GM12873 (cell line): ENCODE measurements around the gene ACVR2B.

Experiments
- TF ChIP-seq, protein P1 (sequence below): IDR thresholded peaks from 2 replicates; pipeline ENCODE4 v1.5.1; 2012; ENCODE audit warnings: low read depth, mild to moderate bottlenecking, moderate library complexity, low read length, control low read depth; ENCODE audit not compliant: insufficient read depth; ENCODE audit errors: missing control alignments

ACVR2B gene

DNA sequence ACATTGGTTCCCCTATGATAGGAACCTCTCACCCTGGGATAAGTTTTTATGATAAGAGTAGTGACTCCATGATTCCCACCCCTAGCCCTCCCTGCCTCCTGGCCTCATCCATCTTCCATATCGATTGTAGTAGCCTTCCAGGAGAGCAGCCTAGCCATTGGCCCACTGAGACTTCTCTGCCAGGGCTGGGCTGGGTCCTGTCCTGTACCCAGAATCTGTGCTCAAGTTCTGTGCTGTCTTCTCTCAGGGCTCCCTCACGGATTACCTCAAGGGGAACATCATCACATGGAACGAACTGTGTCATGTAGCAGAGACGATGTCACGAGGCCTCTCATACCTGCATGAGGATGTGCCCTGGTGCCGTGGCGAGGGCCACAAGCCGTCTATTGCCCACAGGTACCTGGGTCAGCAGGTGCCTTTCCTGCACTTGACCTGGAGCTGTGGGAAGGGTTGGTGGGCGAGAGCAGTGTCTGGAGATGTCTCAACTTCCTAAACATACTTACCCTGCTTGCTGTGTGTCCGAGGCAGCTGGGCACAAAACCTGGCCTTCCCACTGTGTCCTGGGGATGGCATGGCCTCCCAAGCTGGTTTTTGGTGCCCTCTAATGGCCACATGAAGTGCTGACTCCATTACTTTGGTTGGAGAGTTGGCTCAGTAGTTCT, 25.9 kb downstream of the ACVR2B start:
- TF ChIP-seq, protein P1, sequence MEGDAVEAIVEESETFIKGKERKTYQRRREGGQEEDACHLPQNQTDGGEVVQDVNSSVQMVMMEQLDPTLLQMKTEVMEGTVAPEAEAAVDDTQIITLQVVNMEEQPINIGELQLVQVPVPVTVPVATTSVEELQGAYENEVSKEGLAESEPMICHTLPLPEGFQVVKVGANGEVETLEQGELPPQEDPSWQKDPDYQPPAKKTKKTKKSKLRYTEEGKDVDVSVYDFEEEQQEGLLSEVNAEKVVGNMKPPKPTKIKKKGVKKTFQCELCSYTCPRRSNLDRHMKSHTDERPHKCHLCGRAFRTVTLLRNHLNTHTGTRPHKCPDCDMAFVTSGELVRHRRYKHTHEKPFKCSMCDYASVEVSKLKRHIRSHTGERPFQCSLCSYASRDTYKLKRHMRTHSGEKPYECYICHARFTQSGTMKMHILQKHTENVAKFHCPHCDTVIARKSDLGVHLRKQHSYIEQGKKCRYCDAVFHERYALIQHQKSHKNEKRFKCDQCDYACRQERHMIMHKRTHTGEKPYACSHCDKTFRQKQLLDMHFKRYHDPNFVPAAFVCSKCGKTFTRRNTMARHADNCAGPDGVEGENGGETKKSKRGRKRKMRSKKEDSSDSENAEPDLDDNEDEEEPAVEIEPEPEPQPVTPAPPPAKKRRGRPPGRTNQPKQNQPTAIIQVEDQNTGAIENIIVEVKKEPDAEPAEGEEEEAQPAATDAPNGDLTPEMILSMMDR, result peak; percentile 86

DNA sequence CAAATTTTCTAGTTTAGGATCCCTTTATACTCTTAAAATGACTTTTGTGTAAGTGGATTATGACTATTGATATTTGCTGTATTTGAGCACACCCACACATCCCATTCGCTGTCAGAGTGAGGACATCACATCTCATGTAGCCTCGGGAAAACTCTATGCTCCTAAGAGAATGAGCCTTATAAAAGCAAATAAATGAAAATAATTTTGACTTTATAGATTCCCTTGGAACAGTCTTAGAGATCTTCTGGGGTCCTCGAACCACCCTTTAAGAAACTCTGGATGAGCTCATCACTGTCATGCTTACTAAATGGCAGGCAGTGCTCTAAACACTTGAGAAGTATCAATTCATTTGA, 26.4 kb downstream of the ACVR2B start:
- TF ChIP-seq, protein P1, result no peak

DNA sequence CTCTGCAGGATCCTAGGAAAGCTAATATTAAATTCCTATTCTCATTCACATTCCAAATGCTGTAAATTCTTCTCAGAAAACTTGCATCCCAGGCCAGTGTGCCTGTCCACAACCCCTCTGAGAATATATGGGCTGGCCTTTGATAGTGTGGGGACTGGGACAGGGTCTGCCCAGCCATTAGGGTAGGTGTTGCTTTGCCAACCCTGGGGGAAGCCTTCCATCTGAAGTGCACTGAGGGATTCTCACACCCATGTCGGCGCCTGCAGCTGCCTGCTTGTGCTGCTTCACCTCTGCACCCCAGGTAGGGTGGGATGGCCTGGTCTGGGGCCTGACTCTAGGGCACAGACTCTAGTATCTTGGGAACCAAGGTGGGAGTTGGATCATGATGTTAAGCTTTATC, 27.2 kb downstream of the ACVR2B start:
- TF ChIP-seq, protein P1, result no peak

DNA sequence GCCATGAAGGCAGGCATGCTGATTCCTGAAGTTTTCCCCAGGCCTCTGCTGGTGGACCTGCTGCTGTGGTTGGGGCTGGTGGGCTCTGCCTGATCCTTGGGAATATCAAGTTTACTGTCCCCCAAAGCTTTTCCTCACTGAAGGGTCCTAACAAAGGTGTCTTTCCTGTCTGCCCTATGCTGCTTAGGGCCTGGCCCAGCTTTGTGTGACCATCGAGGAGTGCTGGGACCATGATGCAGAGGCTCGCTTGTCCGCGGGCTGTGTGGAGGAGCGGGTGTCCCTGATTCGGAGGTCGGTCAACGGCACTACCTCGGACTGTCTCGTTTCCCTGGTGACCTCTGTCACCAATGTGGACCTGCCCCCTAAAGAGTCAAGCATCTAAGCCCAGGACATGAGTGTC, 29.3 kb downstream of the ACVR2B start:
- TF ChIP-seq, protein P1, result no peak

DNA sequence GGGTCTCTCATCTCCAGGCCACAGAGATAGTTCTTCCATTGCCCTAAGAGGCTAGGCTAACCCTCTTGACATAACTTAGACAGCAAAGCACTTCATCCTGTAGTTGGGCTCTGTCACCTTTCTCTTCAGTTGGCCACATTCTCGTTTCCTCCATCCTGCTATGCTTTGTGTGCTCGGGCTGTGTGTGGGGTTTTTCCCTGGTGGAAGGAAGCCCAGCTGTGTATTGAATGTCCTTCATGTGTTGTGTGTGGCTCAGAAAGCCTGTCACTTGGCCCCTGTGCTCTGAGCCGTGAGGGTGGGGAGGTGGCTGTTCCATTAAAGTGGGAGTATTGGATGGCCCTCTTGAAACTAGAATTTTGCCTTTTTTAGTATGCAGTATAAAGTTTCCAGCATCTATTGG, 33.6 kb downstream of the ACVR2B start:
- TF ChIP-seq, protein P1, result no peak

DNA sequence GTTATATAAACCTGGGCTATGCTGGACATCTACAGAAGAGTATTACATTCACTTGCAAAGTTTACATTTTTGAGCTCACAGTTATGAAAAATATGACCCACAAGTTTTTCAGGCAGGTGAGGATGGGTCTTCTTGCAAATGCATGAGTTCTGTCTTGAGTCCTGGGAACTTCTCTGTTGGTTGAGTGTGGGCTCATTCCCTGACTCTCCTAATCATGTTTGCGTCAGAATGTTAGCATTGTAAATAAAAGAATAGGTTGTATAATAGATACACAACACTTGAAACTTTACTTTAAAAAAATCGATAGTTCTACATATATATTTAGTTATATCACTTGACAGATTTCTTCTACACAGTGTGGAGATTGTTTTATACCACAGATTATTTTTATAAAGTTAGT, 35.3 kb downstream of the ACVR2B start:
- TF ChIP-seq, protein P1, result no peak

DNA sequence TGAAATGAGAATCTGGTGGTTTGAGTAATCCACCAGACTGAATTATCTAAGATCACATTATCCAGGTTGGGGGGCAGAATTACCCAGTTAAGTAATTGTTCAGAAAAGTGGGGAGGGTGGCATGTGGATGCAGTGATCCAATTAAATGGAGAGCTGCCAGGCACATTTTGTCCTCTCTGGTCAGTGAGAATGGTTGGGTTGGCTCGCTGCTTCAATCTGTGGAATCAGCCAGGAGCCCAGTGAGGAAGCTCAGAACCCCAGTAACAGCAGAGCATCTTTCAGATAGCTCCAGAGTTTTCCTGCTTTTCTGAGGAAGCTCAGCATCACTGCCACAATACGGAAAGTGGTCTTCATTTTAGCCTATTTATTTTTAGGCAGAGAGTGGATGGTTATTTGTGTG, 36.1 kb downstream of the ACVR2B start:
- TF ChIP-seq, protein P1, result no peak
